NB4 (cell line): ENCODE results near the gene ECE1.
"Not testable (repeated sequence)": the region's sequence is repeated elsewhere in the genome, so short reads cannot be mapped to it uniquely, and the experiment has no call there.

Experiments
- DNase-seq: peaks from one replicate; pipeline ENCODE4 v3.0.0; 2010; ENCODE audit warnings: low read depth
- H3K4me3 ChIP-seq: one replicate; pipeline ENCODE4 v1.5.1; 2011; ENCODE audit warnings: mild to moderate bottlenecking, low read depth, low read length, moderate library complexity
- CTCF ChIP-seq: IDR thresholded peaks from one replicate; pipeline ENCODE4 v1.5.1; 2012; ENCODE audit warnings: low read depth, low read length
- MAX ChIP-seq: IDR thresholded peaks from 2 replicates; pipeline ENCODE4 v1.6.1; 2011; ENCODE audit warnings: low read depth, low read length
- MYC ChIP-seq: IDR thresholded peaks from 2 replicates; pipeline ENCODE4 v1.6.1; 2011; ENCODE audit warnings: low read depth, low read length
- POLR2A ChIP-seq: IDR thresholded peaks from 2 replicates; pipeline ENCODE4 v1.6.1; 2011; ENCODE audit warnings: mild to moderate bottlenecking; ENCODE audit not compliant: insufficient read length; ENCODE audit errors: extremely low read depth

Gene ECE1

GRCh38 chr1:21175670-21176581 is 114.3 kb downstream of the ECE1 start:
- H3K4me3 ChIP-seq, result peak overlapping the region; percentile 81
- DNase-seq, result peak; percentile 65
- TF ChIP-seq MYC (no peak), MAX (no peak), POLR2A (no peak)

- TF ChIP-seq POLR2A (no peak), MAX (no peak), CTCF (no peak), MYC (no peak)
- DNase-seq, result peak; percentile 82
- peak overlapping the region; percentile 81 for H3K4me3 ChIP-seq
Observed at GRCh38 chr1:21175324-21175669, 115.0 kb downstream of the ECE1 start.

GRCh38 chr1:21174654-21175323 is 115.5 kb downstream of the ECE1 start:
- TF ChIP-seq POLR2A (no peak), MYC (no peak), CTCF (no peak), MAX (no peak)
- peak overlapping the region; percentile 81 for H3K4me3 ChIP-seq
- DNase-seq, result no peak

GRCh38 chr1:21174230-21174629 is 116.0 kb downstream of the ECE1 start:
- DNase-seq, result no peak
- TF ChIP-seq MYC (no peak), MAX (no peak), POLR2A (no peak), CTCF (no peak)
- peak overlapping the region; percentile 81 for H3K4me3 ChIP-seq

GRCh38 chr1:21173096-21173495 is 117.2 kb downstream of the ECE1 start:
- H3K4me3 ChIP-seq, DNase-seq: not testable (repeated sequence)

GRCh38 chr1:21170837-21171236 is 119.4 kb downstream of the ECE1 start:
- DNase-seq, H3K4me3 ChIP-seq: not testable (repeated sequence)

- H3K4me3 ChIP-seq, result no peak overlapping the region
- no peak for DNase-seq
- TF ChIP-seq CTCF (no peak), MAX (no peak), POLR2A (no peak), MYC (no peak)
Observed at GRCh38 chr1:21168444-21168843, 121.8 kb downstream of the ECE1 start.
